HepG2 (cell line): ENCODE data around the gene PRKAG3. TPM values are rescaled to one million over a fixed set of nuclear protein-coding genes. Genes with fewer than 3 reads are reported as not detected.

ENCODE experiments used
- ATF1 ChIP-seq: IDR thresholded peaks from 2 replicates; pipeline ENCODE4 v1.6.1; 2016; ENCODE audit warnings: mild to moderate bottlenecking, control low read depth
- GATA4 ChIP-seq: sonication (generic); IDR thresholded peaks from 2 replicates; pipeline ENCODE4 v1.6.1; 2016; ENCODE audit warnings: antibody characterized with exemption, low read depth, borderline replicate concordance
- GATAD2A ChIP-seq: IDR thresholded peaks from 2 replicates; pipeline ENCODE4 v1.6.1; 2016
- IKZF4 ChIP-seq: sonication (generic); formaldehyde crosslinking; IDR thresholded peaks from 2 replicates; pipeline ENCODE4 v1.5.1; 2020; ENCODE audit warnings: borderline replicate concordance, mild to moderate bottlenecking, low read depth, missing genetic modification reagents; ENCODE audit errors: not compliant biosample characterization
- ISX ChIP-seq: sonication (generic); formaldehyde crosslinking; conservative IDR thresholded peaks from 2 replicates; pipeline ENCODE4 v1.5.0; 2020; ENCODE audit warnings: missing genetic modification reagents
- KDM2A ChIP-seq: sonication (generic); formaldehyde crosslinking; IDR thresholded peaks from 2 replicates; pipeline ENCODE4 v1.4.0; 2020; ENCODE audit warnings: low read depth, missing genetic modification reagents, borderline replicate concordance
- NCOA2 ChIP-seq: sonication (generic); formaldehyde crosslinking; IDR thresholded peaks from 2 replicates; pipeline ENCODE4 v1.8.0; 2022; ENCODE audit warnings: inconsistent platforms
- PHF5A ChIP-seq: IDR thresholded peaks from one replicate; pipeline ENCODE4 v1.6.1; 2018; ENCODE audit warnings: low read depth, missing genetic modification reagents; ENCODE audit not compliant: unreplicated experiment
- RAD21 ChIP-seq: fragments of 450-650 bp; formaldehyde crosslinking; IDR thresholded peaks from 2 replicates; pipeline ENCODE4 v1.5.0; 2020; ENCODE audit warnings: mild to moderate bottlenecking
- RELA ChIP-seq: sonication (generic); formaldehyde crosslinking; IDR thresholded peaks from 2 replicates; pipeline ENCODE4 v1.4.0; 2020; ENCODE audit warnings: missing genetic modification reagents
- SKI ChIP-seq: fragments of 450-650 bp; IDR thresholded peaks from one replicate; pipeline ENCODE4 v1.6.1; 2018; ENCODE audit warnings: mild to moderate bottlenecking; ENCODE audit not compliant: partially characterized antibody
- SOX13 ChIP-seq, 3 experiments: fragments of 450-650 bp in 1 of 3; sonication (generic) in 1 of 3; formaldehyde crosslinking in 1 of 3; IDR thresholded peaks in 2 of 3; conservative IDR thresholded peaks in 1 of 3; 2 replicates each; pipeline versions ENCODE4 v1.5.0 to v1.6.1; 2016 to 2020; ENCODE audit warnings: antibody characterized with exemption in 1 of 3, mild to moderate bottlenecking in 1 of 3, missing compliant biosample characterization in 1 of 3, missing genetic modification reagents in 1 of 3, moderate library complexity in 1 of 3
- TCF7 ChIP-seq: sonication (generic); IDR thresholded peaks from 2 replicates; pipeline ENCODE4 v1.6.1; 2016; ENCODE audit warnings: antibody characterized with exemption, low read depth
- ZNF256 ChIP-seq: sonication (generic); formaldehyde crosslinking; conservative IDR thresholded peaks from 2 replicates; pipeline ENCODE4 v1.4.0; 2020; ENCODE audit warnings: missing genetic modification reagents
- ZNF614 ChIP-seq: IDR thresholded peaks from 2 replicates; pipeline ENCODE4 v1.6.1; 2018; ENCODE audit warnings: missing biosample characterization, missing genetic modification reagents, inconsistent platforms, borderline replicate concordance
- polyA plus RNA-seq, 8 experiments: library from polyadenylated mRNA; depleted of rRNA in 3 of 8; stranded (reverse) in 7 of 8; unstranded in 1 of 8; fragments of >200 nt; fragmentation: Illumina TruSeq in 4 of 8; extraction: Trizol in 4 of 8; gene quantifications; 2 replicates each; pipeline versions ENCODE4 v1.2.1 to v1.2.3, GENCODE V29; 2011 to 2016; ENCODE audit warnings: low read depth in 4 of 8, missing spikeins in 1 of 8, mixed read lengths in 1 of 8; ENCODE audit not compliant: insufficient read depth in 1 of 8
- total RNA-seq, 5 experiments: library from RNA; depleted of rRNA; stranded (reverse); fragments of >200 nt; fragmentation: Illumina TruSeq; extraction: Trizol; gene quantifications; 2 replicates each; pipeline ENCODE4 v1.2.3, GENCODE V29; 2016; ENCODE audit warnings: low read depth in 1 of 5
- TF ChIP-seq, protein P1 (sequence below): sonication (generic); formaldehyde crosslinking; conservative IDR thresholded peaks from 2 replicates; pipeline ENCODE4 v1.4.0; 2020; ENCODE audit warnings: mild to moderate bottlenecking, missing genetic modification reagents, moderate library complexity
- TF ChIP-seq, protein P2 (sequence below): sonication (generic); formaldehyde crosslinking; IDR thresholded peaks from 2 replicates; pipeline ENCODE4 v1.4.0; 2020; ENCODE audit warnings: low read depth, missing genetic modification reagents
- TF ChIP-seq, protein P3 (sequence below): sonication (generic); formaldehyde crosslinking; IDR thresholded peaks from 2 replicates; pipeline ENCODE4 v1.4.0; 2020; ENCODE audit warnings: missing genetic modification reagents, borderline replicate concordance

The PRKAG3 gene
- total and polyA plus RNA-seq, 2 of the 13 experiments (the other 11 are each of a cell fraction or from before 2014, with no cell fraction given): not detected

DNA sequence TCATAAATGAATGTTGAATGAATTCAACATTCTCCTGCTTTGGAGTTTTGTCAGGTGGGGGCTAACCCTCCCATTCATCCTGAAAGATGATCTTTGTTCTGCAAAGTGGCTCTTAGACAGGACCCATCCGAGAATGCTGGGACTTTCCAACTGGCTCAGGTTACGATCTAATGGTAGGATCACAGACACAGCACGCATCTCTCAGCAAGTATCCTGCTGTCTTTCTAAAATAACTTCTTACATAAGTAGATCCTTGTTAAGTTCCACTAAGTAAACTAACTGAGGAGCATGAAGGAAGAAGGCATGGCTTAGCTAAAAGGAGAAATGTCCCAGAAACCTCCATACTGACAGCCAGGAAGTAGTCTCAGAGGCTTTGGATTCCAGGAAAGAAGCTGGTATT, 26.0 kb downstream of the PRKAG3 start (continued):
- TF ChIP-seq, protein P1, sequence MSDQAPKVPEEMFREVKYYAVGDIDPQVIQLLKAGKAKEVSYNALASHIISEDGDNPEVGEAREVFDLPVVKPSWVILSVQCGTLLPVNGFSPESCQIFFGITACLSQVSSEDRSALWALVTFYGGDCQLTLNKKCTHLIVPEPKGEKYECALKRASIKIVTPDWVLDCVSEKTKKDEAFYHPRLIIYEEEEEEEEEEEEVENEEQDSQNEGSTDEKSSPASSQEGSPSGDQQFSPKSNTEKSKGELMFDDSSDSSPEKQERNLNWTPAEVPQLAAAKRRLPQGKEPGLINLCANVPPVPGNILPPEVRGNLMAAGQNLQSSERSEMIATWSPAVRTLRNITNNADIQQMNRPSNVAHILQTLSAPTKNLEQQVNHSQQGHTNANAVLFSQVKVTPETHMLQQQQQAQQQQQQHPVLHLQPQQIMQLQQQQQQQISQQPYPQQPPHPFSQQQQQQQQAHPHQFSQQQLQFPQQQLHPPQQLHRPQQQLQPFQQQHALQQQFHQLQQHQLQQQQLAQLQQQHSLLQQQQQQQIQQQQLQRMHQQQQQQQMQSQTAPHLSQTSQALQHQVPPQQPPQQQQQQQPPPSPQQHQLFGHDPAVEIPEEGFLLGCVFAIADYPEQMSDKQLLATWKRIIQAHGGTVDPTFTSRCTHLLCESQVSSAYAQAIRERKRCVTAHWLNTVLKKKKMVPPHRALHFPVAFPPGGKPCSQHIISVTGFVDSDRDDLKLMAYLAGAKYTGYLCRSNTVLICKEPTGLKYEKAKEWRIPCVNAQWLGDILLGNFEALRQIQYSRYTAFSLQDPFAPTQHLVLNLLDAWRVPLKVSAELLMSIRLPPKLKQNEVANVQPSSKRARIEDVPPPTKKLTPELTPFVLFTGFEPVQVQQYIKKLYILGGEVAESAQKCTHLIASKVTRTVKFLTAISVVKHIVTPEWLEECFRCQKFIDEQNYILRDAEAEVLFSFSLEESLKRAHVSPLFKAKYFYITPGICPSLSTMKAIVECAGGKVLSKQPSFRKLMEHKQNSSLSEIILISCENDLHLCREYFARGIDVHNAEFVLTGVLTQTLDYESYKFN (CRISPR knock-in tag): peak; percentile 39; the same call in 1 of the 2 replicates
- TF ChIP-seq SKI (no peak), PHF5A (CRISPR knock-in tag) (peak; percentile 50), KDM2A (CRISPR knock-in tag) (no peak), NCOA2 (CRISPR knock-in tag) (0 out of 2 replicates have a peak, but pooled peaks have one; percentile 15), RAD21 (CRISPR knock-in tag) (no peak), ATF1 (CRISPR knock-in tag) (no peak), RELA (CRISPR knock-in tag) (peak; percentile 69; the same call in 1 of the 2 replicates), GATA4 (no peak), ISX (CRISPR knock-in tag) (no peak), ZNF256 (CRISPR knock-in tag) (no peak), SOX13 (IDR thresholded peaks at IDR 0.05) (no peak), SOX13 (CRISPR knock-in tag; conservative IDR thresholded peaks at IDR 0.05 in 1 of 2, IDR thresholded peaks at IDR 0.05 in 1 of 2) (peak in 1 of 2 experiments; percentile 54; a peak in 1 of 4 replicates), ZNF614 (0 out of 2 replicates have a peak, but pooled peaks have one; percentile 61), TCF7 (no peak), IKZF4 (CRISPR knock-in tag) (no peak), GATAD2A (peak; percentile 57; the same call in 1 of the 2 replicates)
- TF ChIP-seq, protein P2, sequence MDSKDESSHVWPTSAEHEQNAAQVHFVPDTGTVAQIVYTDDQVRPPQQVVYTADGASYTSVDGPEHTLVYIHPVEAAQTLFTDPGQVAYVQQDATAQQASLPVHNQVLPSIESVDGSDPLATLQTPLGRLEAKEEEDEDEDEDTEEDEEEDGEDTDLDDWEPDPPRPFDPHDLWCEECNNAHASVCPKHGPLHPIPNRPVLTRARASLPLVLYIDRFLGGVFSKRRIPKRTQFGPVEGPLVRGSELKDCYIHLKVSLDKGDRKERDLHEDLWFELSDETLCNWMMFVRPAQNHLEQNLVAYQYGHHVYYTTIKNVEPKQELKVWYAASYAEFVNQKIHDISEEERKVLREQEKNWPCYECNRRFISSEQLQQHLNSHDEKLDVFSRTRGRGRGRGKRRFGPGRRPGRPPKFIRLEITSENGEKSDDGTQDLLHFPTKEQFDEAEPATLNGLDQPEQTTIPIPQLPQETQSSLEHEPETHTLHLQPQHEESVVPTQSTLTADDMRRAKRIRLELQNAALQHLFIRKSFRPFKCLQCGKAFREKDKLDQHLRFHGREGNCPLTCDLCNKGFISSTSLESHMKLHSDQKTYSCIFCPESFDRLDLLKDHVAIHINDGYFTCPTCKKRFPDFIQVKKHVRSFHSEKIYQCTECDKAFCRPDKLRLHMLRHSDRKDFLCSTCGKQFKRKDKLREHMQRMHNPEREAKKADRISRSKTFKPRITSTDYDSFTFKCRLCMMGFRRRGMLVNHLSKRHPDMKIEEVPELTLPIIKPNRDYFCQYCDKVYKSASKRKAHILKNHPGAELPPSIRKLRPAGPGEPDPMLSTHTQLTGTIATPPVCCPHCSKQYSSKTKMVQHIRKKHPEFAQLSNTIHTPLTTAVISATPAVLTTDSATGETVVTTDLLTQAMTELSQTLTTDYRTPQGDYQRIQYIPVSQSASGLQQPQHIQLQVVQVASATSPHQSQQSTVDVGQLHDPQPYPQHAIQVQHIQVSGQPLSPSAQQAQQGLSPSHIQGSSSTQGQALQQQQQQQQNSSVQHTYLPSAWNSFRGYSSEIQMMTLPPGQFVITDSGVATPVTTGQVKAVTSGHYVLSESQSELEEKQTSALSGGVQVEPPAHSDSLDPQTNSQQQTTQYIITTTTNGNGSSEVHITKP (CRISPR knock-in tag): peak; percentile 49; the same call in 1 of the 2 replicates
- TF ChIP-seq, protein P3, sequence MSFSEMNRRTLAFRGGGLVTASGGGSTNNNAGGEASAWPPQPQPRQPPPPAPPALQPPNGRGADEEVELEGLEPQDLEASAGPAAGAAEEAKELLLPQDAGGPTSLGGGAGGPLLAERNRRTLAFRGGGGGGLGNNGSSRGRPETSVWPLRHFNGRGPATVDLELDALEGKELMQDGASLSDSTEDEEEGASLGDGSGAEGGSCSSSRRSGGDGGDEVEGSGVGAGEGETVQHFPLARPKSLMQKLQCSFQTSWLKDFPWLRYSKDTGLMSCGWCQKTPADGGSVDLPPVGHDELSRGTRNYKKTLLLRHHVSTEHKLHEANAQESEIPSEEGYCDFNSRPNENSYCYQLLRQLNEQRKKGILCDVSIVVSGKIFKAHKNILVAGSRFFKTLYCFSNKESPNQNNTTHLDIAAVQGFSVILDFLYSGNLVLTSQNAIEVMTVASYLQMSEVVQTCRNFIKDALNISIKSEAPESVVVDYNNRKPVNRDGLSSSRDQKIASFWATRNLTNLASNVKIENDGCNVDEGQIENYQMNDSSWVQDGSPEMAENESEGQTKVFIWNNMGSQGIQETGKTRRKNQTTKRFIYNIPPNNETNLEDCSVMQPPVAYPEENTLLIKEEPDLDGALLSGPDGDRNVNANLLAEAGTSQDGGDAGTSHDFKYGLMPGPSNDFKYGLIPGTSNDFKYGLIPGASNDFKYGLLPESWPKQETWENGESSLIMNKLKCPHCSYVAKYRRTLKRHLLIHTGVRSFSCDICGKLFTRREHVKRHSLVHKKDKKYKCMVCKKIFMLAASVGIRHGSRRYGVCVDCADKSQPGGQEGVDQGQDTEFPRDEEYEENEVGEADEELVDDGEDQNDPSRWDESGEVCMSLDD: no peak
